ENCODE data around the gene TOP2A.

TOP2A gene, protein sequence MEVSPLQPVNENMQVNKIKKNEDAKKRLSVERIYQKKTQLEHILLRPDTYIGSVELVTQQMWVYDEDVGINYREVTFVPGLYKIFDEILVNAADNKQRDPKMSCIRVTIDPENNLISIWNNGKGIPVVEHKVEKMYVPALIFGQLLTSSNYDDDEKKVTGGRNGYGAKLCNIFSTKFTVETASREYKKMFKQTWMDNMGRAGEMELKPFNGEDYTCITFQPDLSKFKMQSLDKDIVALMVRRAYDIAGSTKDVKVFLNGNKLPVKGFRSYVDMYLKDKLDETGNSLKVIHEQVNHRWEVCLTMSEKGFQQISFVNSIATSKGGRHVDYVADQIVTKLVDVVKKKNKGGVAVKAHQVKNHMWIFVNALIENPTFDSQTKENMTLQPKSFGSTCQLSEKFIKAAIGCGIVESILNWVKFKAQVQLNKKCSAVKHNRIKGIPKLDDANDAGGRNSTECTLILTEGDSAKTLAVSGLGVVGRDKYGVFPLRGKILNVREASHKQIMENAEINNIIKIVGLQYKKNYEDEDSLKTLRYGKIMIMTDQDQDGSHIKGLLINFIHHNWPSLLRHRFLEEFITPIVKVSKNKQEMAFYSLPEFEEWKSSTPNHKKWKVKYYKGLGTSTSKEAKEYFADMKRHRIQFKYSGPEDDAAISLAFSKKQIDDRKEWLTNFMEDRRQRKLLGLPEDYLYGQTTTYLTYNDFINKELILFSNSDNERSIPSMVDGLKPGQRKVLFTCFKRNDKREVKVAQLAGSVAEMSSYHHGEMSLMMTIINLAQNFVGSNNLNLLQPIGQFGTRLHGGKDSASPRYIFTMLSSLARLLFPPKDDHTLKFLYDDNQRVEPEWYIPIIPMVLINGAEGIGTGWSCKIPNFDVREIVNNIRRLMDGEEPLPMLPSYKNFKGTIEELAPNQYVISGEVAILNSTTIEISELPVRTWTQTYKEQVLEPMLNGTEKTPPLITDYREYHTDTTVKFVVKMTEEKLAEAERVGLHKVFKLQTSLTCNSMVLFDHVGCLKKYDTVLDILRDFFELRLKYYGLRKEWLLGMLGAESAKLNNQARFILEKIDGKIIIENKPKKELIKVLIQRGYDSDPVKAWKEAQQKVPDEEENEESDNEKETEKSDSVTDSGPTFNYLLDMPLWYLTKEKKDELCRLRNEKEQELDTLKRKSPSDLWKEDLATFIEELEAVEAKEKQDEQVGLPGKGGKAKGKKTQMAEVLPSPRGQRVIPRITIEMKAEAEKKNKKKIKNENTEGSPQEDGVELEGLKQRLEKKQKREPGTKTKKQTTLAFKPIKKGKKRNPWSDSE (N-terminal part only)

DNA sequence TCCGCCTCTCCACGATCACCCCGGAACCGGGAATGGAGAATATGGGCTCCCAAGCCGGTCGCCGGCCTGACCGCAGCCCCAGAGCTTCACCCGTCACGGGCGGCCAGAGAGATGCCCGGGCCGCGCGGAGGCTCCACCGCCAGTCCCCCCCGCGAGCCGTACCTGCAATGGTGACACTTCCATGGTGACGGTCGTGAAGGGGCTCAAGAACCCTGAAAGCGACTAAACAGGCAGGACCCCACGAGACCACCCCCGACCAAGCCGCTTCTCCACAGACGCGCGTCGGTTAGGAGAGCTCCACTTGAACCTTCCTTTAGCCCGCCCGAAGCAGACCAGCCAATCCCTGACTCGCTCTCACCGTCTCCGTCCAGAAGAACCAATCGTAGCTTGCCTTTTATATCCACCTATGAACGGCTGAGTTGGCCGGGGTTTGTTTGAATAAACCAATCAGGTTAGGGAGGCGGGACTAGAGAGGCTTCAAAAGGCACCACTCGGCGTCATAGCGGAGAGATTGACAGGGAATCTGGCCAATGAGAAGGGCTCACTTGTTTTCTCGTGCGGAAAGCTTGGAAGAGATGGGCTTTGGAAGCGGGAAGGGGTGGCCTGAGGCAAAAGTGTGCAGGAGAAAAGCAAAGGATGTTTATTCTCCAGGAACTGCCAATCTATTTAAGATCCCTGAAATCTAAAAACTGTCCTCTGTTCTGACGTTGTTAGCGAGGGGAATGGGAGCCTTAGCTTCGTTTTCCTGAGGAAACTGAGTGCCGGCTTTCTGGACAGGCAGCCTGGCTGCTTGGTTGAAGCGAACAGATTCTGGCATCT, at the start of gene TOP2A:
TSS of gene TOP2A (minus strand) at position 288 of the 819 bp plus-strand sequence. CDS start at position 183, 105 bp downstream.
- DNase-seq = peak; percentile 99

DNA sequence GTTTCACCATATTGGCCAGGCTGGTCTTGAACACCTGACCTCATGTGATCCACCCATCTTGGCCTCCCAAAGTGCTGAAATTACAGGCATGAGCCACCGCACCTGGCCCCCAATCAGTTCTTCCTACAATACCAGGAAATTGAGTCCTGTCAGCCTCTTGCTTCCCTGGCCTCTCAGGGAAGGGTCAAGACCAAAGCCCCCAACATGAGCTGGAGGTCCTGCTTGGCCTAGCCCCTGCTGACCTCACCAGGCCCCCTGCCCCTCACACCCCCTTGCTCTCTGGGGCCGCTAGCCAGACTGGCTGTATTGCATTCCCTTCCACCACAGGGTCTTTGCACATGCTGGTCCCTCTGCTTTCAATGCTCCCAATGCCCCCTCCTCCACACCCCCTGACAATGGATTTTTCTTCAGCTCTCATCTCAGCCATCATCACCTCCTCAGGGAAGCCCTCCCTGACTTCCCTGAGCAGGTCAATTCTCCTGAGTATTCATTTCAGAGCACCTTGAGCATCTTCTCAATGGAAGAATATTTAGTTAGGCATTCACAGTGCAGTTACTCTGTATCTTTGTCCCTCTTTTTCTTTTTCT, 49.7 kb upstream of the TOP2A start:
- DNase-seq = no peak

- DNase-seq = no peak
Measured at GRCh38 chr17:40466298-40466971, 48.7 kb upstream of the TOP2A start.

- no peak for DNase-seq
Measured at GRCh38 chr17:40464392-40464855, 46.7 kb upstream of the TOP2A start.

- no peak for DNase-seq
Measured at GRCh38 chr17:40463122-40463550, 45.4 kb upstream of the TOP2A start.

GRCh38 chr17:40462343-40463121, 44.8 kb upstream of the TOP2A start:
- DNase-seq = no peak

DNA sequence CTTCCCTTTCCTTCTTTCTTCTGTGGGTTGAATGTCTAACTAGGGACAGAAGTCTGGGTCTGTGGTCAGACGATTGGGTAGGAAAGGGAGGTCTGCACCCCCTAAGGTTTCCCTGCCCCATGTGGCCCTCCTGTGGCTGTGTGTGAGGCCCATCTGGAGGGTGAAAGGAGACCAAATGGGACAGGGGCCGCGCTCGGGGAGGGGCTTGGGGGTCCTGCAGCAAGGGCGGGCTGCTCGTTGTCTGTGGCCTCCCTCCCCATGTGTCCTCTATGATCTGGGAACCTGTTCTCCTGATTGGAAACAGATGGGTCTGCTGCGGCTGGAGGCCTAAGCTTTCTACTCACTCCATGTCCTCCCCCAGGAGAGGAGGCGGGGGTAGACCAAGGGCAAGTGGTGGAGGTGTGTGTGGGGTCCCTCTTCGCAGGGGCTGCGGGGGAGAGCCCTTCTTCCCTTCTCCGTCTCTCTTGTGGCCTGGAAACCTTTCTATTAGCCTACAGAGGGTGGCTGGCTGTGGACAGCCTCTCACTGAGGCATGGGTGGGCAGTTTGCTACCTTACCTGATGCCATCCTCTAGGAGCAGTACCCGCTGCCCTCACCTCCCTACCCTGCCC, 44.1 kb upstream of the TOP2A start:
- DNase-seq = no peak

DNA sequence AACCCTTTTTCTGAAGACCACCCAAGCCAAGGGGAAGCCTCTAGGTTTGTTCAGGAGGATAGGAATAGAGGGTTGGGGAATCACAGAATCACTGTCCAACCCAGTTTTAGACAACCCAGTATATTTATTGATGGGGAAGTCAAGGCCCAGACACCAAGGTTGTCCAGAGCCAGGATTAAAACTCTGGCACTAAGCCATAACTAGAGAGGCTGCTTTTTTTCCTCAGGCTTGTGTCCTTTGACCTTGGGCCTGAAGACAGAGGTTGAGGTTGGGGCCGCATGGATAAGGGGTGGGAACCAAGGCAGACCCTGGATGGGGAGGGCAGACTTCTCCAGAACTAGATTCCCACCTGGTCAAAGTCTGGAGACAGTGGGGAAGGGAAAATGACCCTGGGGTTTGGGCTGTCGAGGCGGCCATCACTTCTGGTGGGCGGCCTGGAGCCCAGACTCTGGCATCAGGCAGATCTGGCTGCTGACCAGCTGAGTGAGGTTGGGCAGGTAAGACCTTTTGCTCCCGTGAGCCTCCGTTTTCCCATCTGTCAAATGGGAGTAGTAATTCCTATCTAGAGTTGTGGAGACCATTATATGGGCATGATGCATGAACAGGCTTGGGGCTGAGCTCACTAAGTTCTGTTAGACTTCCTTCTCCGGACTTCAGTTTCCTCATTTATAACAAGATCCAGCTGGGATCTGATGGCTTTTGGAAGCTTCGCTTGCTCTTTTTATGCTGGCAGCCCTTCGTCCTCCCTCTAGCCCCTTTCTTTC, 43.5 kb upstream of the TOP2A start:
- no peak for DNase-seq

DNA sequence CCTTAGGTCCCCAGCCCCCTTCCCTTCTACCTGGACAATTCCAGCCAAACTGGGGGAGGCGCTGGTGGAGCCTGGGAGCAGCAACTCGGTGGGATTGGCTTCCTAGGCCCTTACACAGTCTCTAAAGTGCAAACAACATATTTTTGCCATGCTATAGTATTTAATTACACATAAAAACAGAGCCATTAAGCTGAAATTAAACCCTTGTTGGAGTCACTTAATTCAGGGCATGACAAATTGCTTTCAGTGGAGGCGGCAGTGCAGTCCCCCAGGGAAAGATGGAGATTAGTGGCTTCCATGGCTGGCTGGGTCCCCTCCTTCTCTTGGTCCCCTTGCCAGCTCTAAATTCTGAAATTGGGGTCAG, 42.9 kb upstream of the TOP2A start:
- DNase-seq = no peak

DNA sequence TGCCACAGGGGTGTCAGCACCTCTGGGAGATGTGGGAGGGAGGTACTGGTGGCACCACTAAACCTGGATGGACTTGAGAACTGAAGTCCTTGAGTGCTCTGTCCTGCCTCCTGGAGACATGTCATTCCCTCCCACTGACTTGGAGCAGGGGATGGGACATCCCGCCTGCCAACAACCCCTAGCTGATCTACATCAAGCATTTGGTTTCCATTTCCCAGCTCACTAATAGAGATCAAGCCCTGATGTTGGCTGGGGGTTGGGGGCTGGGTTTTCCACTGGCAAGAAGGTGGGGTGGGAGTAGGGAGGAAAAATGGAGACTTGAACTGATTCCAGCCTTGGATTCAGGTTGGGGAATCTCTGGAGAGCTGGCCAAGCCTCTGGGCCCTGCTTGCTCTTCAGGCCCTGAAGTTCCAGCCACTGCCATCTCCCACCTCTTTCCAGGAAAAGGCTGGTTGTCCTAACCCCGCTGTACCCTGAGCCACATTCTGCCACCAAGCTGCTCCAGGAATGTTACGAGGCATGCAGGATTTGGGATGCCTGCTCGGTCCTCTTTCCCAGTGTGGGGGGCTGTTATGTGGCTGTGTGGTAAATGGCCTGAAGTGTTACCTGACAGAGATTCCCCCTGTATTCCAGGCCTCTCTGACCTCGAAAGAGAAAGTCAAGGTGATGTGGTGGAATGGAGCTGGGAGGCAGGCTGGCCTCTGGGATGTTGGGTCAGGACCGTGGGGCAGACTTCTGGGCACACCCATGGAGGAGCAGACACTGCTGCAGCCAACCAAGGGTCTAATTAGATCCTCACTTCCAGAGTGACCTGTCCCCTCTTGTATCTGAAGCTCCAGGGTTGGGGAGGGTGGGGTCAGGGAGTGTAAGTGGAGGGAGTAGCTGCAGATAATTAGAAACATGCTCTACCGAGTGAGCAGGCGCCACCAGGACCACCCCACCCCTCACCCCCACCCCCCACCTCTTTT, 42.2 kb upstream of the TOP2A start:
- DNase-seq = no peak

DNA sequence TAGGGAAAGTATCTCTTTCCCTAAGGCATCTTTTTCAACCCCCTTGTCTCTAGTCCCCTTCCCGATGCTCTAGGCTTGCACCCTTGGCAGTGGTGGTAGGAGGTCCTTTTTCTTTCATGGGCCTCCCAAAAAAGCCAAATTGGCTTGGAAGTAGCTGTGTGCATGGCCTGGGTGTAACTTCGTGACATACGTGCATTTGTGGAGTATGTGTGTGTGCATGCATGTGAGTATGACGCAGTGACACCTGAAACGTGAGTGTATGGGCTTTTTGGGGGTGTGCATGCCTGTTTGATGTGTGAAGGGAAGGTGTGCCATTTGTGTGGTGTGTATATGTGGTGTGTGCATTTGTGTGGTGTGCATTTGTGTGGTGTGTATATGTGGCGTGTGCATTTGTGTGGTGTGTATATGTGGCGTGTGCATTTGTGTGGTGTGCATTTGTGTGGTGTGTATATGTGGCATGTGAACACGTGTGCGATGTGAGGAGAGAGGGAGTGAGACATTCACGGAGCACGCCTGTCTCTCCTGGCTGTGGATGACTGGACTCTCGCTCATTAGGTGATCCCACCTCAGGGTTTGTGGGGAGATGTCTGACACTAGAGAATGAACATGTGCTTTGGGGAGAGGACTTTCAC, 41.3 kb upstream of the TOP2A start:
- DNase-seq = no peak

- no peak for DNase-seq
Measured at GRCh38 chr17:40457964-40458791, 40.5 kb upstream of the TOP2A start.

- DNase-seq = no peak
Measured at GRCh38 chr17:40457369-40457768, 39.7 kb upstream of the TOP2A start.

DNA sequence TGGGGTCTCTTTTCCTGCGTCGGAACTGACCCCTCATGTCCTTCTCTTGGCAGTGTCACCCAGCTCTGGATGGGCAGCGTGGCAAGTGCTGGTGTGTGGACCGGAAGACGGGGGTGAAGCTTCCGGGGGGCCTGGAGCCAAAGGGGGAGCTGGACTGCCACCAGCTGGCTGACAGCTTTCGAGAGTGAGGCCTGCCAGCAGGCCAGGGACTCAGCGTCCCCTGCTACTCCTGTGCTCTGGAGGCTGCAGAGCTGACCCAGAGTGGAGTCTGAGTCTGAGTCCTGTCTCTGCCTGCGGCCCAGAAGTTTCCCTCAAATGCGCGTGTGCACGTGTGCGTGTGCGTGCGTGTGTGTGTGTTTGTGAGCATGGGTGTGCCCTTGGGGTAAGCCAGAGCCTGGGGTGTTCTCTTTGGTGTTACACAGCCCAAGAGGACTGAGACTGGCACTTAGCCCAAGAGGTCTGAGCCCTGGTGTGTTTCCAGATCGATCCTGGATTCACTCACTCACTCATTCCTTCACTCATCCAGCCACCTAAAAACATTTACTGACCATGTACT, 38.8 kb upstream of the TOP2A start:
- DNase-seq = no peak

DNA sequence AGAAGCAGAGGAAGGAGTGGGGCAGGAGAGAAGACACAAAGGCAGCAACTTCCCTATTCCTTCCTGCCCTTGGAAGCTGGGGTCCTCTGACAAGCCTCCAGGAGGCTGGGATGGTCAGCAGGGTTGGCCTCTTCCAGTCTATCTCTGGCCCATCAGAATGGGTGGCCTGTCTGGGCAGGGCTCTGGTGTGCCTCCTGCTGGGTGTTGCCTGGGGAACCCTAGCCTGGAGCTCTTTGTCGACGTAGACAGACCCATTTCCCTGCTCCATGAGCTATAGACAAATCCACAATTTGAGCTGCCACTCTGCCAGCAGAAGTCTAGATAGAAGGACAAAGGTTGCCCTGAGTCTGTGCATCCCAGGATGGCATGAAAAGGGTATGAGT, 36.9 kb upstream of the TOP2A start:
- no peak for DNase-seq

Data from NCI-H187 (cell line).